GM19452 (cell line): ENCODE measurements around the gene CD36.

Source experiments
- ATAC-seq: cut with Tn5 transposase; IDR thresholded peaks from one replicate; pipeline ENCODE4 v1.9.1; 2021; ENCODE audit not compliant: unreplicated experiment

CD36 gene

GRCh38 chr7:80686576-80686975, 48.1 kb downstream of the CD36 start:
- ATAC-seq = no peak

GRCh38 chr7:80699045-80699638, 60.7 kb downstream of the CD36 start:
- ATAC-seq = peak; percentile 78

- ATAC-seq = no peak
Observed at GRCh38 chr7:80699721-80700256, 61.3 kb downstream of the CD36 start.

- no peak for ATAC-seq
Observed at GRCh38 chr7:80703272-80703671, 64.8 kb downstream of the CD36 start.

DNA sequence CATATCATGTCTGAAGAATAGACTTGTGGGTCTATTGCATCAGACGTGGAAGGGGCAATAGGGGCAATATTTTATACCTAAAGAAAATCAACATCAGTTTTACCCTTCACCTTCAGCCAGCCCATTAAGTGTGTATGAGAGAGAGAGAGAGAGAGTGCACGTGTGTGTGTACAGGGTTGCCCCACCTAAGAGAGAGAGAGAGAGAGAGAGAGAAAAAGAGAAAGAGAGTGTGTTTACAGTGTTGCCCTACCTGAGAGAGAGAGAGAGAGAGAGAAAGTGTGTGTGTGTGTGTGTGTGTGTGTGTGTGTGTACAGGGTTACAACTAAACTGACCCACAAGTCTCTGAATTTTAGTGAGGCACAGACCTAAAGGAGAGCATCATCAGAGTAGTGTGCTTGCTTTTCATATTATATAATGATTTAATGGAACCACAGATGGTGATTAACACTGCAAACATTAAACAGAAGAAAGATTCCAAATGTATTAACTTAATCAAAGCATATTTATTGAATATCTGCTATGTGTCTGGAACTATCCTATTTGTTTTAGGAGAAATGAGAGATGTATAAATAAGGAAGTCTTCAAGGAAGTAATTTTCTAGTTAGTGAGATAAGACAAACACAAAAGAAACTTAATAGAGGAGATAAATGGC, 66.8 kb downstream of the CD36 start:
- ATAC-seq = no peak

GRCh38 chr7:80707318-80707717, 68.9 kb downstream of the CD36 start:
- no peak for ATAC-seq

DNA sequence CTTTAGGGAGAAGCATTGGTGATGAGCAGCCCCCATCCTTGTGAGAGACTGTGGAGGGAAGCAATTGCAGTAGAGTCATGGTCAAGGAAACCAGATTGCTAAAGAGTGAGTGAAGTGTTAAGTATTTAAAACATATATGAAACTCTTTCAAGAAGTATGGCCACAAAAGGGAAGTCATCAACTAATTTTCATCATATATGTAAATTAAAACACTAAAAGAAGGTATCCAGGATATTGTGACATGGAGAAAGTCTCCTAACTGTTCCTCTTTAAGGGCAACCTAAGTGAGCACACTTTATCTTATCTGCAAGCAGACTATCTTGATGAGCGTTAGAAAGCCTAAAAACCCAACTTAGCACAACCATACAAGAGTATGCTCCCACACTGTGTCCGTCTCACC, 69.7 kb downstream of the CD36 start:
- no peak for ATAC-seq

DNA sequence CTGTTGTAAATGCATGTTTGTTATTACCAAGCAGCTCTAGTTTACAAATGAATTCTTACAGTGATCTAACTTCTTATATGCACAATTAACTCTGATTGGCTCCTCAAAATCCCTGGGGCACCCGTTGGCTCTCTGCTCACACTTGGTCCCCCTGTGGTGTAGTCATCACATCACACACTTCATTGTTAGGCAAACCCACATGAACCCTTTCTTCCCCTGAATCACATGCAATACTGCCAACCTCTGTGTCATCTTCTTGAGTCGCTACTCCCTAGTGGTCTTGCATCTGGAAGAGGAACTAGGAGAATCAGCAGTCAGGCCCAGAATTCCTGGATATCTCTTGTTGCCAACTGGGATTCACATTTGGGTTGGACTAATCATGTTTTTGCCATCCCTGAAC, 73.1 kb downstream of the CD36 start:
- no peak for ATAC-seq

GRCh38 chr7:80719261-80719660, 80.8 kb downstream of the CD36 start:
- no peak for ATAC-seq

DNA sequence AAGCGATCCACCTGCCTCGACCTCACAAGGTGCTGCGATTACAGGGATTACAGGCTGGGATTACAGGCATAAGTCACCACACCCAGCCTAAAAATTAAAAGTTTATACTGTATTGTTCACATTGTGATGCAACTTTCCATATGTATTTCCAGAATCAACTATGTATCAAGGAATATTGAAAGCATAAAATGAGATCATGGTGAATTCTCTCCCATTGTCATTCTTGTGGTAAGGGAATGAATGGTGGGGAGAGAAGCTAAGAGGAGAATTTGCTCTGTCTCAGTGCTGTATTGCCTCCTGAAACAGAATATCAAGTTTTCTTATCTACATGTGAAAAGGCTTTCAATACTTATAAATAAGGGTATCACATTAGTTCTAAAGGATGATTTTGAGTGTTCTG, 81.7 kb downstream of the CD36 start:
- ATAC-seq = no peak

DNA sequence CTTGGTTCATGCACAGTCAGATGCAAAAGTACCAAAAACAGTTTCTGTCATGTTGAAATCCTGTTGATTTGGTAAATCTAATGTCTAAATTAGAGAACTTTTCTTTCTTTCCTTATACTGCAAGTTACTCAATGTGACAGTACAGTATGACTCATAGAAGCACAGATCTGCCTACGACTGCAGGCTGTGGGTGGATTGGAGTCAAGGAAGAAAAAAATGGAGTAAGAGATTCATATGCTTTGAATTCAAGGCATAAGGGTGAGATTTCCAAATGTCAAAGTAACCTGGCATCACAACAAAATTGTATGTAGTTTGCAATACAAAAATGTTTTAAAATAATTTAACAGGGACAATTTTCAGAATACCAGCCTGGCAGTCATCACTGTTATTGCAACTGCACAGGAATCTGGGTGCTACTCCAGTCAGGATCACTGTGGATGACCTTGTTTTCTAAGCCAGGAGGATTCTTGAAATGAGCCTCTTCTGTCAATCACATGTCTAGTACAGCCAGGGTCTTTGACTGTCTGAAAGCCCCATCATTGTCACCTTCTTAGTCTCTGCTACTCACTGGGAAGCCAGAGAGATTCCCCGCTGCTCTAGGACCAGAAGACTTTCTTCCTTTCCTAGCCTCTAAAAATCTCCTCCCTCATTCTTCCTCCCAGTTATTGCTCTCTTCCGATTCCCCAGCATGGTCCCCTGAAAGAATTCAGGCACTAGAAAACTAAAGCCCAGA, 83.6 kb downstream of the CD36 start:
- ATAC-seq = no peak

DNA sequence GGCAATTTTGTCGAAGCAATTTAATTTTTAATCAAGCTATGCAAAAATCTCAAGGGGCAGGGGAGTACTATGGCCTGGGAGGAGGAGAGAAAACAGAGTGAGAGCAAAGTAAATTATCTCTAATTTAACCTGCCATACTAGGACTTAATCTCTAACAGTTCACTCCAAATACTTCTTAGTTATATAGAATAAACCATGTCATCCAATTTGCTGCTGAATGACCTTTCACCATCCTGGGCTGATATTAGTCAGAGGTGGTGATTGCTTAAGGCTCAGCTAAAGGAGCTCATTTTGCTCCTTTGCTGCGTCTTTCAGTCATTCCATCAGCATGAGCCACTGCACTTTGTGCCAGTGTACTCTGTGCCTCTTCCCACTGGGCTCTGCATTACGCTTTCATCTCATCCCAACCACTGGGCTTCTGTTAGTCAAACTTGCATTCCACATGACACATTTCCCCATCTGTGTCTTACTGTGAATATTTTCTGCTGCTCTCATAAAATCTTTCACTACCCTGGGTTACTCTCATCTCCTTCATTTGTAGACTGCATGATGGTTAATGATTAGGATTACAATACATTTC, 84.3 kb downstream of the CD36 start:
- no peak for ATAC-seq

- no peak for ATAC-seq
Observed at GRCh38 chr7:80724249-80724871, 85.9 kb downstream of the CD36 start.

GRCh38 chr7:80725181-80725611, 86.8 kb downstream of the CD36 start:
- no peak for ATAC-seq
